Femur (tissue), 1 donor: Measurements from ENCODE around the gene HPCA.

Experiments
- DNase-seq: peaks from one replicate; pipeline ENCODE4 v3.0.0-alpha.2; 2017

Gene HPCA

GRCh38 chr1:32871364-32872191 lies 14.7 kb upstream of the HPCA start:
- DNase-seq: peak; percentile 80

DNA sequence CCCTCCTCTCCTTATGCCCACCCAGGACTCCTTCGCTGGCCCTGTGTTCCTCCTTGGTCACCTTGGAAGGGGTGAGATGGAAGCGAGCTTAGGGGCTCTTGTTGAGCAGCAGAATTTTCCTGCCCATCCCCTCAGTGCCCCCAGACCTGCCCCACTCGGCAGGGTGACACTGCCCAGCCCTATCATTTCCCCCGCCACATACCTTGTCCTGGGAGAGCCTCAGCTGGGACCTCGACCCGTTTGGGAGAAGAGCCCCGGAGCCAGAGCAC lies 14.2 kb upstream of the HPCA start:
- no peak for DNase-seq

DNA sequence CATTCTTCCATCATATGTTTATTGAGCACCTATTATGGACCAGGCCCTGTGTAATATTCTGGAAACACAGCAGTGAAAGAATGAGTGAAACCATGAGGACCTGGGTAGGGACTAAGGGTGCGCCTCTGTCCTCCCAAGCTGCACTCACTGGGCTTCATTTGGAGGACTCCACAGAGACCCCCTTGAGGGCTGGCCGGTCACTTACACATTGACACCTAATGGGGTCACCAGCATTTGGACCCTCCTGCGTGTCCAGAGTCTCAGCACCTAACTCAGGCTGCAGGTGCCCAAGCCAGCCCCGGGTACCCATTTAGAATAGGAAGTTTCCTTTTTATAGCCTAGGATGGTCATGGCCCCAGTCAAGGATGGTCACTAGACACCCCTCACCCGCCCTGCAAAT lies 12.8 kb upstream of the HPCA start:
- DNase-seq: no peak

DNA sequence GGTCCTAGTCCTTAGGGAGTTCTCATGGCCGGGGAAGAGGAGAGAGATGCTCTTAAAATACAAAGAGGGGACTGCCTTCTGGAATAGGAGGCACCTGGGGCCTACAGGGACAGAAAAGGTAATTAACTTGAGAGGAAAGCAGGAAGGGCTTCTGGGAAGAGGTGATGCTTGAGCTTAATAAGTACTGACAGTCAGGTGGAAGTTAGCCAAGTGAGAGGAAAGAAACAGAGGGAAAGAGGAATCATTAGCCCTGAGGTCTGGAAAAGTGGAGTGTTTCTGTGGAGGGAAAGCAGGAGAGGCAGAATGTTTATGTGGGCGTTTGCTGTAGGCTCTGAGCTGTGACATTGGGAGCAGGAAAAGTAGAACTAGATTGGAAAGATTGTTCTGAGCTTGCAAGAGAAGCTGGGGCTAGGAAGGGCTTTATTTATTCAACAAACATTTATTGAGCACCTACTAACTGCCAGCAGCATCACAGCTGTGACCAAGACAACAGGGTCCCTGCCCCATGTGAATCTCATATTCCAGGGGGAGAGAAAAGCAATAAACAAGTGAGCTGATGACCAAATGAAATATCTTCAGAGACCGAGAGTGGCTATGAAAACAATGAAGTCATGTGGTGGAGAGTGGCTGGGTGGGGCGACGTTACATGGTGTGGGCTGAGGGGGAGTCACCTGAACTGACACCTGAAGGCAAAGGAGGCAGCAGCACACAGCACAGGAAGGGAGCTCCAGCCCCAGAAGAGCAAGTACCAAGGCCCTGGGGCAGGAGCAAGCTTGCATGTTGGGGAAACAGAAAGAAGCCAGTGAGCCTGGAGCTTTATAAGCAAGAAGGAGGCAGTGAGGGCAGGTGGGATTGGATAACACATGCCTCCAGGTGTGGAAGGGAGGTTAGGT lies 11.2 kb upstream of the HPCA start:
- no peak for DNase-seq

DNA sequence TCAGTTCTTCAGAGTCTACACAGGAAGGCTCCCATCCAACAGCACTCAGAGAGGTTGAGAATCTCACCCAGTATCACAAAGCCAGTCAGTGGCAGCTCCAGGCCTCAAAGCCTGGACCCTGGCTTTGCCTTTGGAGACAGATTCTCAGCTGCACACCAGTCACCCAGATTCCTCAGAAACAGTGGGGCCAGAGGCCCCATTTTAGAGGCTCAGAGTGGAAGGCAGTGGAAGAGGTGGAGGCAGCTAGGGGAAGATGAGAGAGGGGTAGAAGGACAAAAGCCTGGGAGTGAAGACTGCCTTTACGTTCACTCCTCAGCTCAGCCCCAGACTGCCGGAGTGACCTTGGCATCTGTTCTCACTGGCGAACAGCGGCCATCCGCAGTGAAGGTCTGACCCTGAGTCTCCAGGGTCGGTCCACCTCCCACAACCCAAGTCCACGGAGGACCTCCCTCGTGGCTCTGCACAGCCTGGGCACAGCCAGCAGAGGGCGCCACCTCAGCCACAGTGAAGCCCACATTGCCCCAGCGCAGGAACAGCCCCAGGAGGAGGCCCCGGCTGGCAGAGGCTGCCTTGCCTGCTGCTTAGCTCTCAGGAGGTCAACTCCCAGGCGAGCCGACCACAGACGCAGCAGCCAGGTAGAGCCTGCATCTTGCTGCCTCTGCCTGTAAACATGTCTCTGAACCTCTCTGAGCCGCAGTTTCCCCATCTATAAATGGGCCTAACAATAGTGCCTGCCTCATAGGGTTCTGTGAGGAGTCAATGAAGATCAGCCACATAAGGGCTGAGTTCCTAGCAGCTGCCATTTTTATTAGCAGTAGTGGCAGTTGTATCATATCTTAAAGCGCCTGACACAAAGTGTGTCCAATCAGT lies 9.7 kb upstream of the HPCA start:
- DNase-seq: no peak

DNA sequence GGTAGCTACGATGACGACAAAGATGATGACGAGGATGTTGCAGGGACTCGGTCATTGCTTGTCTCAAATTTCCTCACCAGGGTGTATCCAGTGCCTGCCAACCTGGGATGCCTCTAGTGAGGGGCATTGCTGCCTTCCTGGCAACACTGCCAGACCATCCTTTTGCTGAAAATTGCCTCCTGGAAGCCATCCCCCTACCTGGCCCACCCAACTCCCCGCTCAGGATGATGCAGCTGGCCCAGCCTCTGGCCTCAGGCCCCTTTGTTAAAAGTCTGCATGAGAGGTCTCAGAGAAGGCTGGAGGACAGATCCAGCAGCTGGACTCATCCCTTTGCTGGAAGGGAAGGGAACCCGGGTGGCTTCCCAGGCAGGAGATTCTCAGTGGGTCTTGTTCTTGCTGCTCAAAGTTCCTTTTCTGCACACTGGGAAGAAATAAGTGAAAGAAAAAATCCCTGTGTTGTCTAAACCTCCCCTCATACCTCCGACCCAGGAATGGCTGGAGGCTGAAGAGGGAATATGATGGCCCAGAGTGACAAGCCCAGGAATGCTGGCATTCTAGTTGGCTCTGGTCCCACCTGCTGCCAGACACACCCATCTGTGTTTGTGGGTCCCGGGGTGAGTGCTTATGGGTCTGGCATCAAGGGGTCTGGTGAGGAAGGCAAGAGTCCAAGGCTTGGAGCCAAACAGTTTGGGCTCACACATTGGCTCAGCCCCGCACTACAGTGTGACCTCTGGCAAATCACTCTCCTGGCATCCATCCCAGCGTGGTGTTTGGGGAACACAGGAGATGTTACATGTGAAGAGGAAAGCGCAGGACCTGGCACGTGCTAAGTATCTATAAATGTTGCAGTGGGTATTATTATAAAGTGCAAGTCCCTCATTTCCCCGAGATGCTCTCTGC lies 8.8 kb upstream of the HPCA start:
- peak; percentile 21 for DNase-seq

DNA sequence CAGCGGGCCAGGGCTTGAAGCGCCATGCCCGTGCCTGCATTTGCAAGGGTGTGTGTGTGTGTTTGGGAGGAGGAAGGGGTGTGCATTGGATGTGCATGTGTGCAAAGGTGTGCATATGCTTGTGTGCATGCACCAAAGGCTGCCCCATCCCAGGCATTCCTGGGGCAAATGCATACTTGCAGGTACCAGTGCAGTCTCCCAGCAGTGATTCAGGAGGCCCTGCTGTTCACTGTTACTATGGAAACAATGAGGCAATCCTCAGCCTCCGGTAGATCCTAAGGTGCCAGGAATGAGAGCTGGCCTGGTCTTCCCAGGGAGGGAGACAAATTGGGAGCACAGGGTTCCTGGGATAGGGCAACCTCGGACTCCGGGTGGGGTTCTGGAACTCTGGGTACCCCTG lies 8.1 kb upstream of the HPCA start:
- DNase-seq: peak; percentile 4

GRCh38 chr1:32878637-32879041 lies 7.7 kb upstream of the HPCA start:
- DNase-seq: peak; percentile 9

DNA sequence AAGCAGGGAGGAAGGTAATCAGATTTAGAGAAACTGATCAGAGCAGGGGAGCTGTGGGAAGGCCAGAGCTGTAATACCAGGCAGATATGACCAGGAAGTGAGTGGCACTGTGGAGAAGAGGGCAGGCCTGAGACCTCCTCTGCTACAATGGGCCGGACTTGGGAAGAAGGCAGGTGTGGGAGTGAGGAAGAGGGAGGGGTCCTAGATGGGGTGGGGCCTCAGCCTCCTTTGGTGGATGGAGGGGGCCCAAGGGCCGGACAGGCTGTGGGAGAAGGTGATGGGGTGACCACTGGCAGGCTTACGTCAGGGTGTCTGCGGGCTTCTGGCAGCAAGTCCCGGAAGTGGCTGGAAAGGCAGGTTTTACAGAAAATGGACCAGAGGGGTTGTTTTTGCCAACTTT lies 5.0 kb upstream of the HPCA start:
- DNase-seq: no peak

GRCh38 chr1:32881871-32882850 lies 4.1 kb upstream of the HPCA start:
- DNase-seq: no peak

DNA sequence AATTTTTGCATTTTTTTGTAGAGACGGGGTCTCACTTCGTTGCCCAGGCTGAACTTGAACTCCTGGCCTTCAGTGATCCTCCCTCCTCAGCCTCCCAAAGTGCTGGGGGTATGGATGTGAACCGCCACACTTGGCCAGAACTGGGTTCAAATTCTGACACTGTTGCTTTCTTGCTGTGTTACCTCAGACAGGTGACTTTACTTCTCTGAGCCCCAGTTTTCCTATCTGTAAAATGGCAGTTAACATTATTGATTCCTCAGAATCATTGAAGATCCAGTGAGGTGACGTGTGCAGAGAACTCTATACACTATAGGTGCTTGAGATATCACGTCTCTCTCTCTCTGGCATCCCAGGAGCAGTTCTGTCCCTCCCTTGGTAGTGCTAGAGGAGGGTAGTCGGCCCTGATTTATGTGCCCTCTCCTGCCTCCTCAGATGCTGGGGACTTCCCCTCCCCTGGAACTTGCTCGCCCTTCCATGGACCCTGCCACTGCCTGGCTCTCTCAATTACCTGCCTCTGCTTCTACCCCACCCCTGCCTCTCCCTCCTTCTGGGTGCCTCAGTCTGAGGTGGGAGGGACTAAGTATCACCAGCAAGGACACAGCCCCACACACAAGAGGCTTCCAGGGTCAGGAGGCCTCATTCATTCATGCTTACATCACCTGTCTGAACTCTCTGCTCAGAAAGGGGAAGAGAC lies 2.8 kb upstream of the HPCA start:
- DNase-seq: no peak

GRCh38 chr1:32884032-32884372 lies 2.3 kb upstream of the HPCA start:
- DNase-seq: no peak

DNA sequence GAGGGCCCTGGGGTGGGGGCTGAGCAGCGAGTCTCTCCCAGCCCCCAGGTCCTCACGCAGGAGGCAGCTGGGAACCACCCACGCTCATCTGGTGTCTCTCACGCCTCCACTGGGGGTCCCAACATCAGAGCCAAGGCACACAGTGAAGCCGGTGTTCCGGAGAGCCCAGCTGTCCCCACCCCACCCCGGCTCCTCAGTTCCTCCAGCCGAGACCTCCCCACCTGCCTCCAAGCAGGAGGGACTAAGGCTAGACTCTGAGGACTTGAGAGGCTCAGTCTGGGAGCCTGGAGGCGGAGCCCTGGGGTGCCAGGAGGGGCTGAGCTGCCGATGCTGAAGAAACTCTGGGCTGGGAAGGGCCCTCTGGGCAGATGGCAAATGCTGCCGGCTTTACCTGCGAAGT lies 1.6 kb upstream of the HPCA start:
- no peak for DNase-seq

- DNase-seq: no peak
Measured at GRCh38 chr1:32885676-32886003, 651 bp upstream of the HPCA start.

GRCh38 chr1:32886828-32887414 lies 630 bp downstream of the HPCA start:
- peak; percentile 10 for DNase-seq

GRCh38 chr1:32887623-32888022 lies 1.3 kb downstream of the HPCA start:
- DNase-seq: peak; percentile 8

GRCh38 chr1:32888134-32888533 lies 1.8 kb downstream of the HPCA start:
- DNase-seq: no peak

DNA sequence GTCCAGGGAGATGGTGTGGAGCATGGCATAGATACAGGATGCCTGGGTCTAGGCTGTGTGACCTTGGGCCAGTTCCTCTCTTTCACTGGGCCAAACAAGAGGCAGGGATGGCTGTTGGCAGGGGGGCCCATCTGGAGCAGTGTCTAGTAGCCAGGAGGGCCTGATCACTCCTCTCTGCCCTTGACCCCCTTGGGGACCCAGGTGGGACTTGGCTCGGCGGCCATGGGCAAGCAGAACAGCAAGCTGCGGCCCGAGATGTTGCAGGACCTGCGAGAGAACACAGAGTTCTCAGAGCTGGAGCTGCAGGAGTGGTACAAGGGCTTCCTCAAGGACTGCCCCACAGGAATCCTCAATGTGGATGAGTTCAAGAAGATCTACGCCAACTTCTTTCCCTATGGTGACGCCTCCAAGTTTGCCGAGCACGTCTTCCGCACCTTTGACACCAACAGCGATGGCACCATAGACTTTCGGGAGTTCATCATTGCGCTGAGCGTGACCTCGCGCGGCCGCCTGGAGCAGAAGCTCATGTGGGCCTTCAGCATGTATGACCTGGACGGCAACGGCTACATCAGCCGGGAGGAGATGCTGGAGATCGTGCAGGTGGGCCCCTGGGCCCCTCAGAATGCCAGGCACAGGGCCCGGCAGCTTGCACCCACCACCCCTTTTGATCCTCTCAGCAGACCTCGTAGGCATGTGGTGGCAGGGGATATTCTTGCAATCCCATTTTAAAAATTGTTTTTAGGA lies 2.6 kb downstream of the HPCA start:
- no peak for DNase-seq

DNA sequence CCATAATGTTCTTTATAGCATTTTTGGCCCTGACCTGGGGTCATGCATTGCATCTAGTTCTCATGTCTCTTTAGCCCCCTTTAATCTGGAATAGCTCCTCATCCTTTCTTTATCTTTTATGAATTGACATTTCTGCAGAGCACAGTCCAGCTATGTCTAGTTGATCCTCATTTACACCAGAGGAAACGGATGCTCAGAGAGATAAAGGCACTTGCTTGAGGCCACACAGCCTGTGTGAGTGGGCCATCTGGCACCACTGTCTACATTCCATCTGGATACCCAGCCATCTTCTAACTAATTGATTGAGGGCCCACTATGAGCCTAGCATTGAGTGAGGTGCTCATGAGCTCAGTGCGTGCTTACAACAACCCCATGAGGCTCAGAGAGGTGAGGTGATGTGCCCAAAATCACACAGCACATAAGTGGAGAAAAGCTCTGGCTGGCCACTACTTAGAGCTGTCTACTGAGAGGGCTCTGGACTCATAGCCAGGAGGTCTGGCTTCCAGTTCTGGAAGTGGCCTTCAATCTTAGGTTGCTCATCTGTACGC lies 3.5 kb downstream of the HPCA start:
- no peak for DNase-seq
